Nephron (organoid): ENCODE data around the gene MTNR1B.

Experiments used
- H3K27ac Mint-ChIP-seq, 3 experiments: 2 replicates each; pipeline ENCODE4 v1.8.0; 2020; ENCODE audit warnings: mixed read lengths in 3 of 3, mild to moderate bottlenecking in 2 of 3, moderate library complexity in 1 of 3
- H3K27me3 Mint-ChIP-seq: 2 replicates; pipeline ENCODE4 v1.8.0; 2021; ENCODE audit warnings: low read depth, mild to moderate bottlenecking, moderate library complexity, mixed read lengths
- H3K36me3 Mint-ChIP-seq: 2 replicates; pipeline ENCODE4 v1.8.0; 2020; ENCODE audit warnings: low read depth, mixed read lengths
- H3K4me1 Mint-ChIP-seq: 2 replicates; pipeline ENCODE4 v1.8.0; 2020; ENCODE audit warnings: mixed read lengths
- H3K4me3 Mint-ChIP-seq, 3 experiments: 2 replicates each; pipeline ENCODE4 v1.8.0; 2020; ENCODE audit warnings: mild to moderate bottlenecking in 3 of 3, mixed read lengths in 3 of 3, moderate library complexity in 2 of 3
- H3K9me3 Mint-ChIP-seq: 2 replicates; pipeline ENCODE4 v1.8.0; 2020; ENCODE audit warnings: mixed read lengths
- CTCF ChIP-seq, 3 experiments: fragments of 200-600 bp; sonication (generic); IDR thresholded peaks; one replicate each; pipeline ENCODE4 v1.5.0; 2021; ENCODE audit warnings: antibody characterized with exemption in 3 of 3; ENCODE audit not compliant: unreplicated experiment in 3 of 3

Gene MTNR1B

GRCh38 chr11:92969634-92970347 is at the start of gene MTNR1B:
TSS of gene MTNR1B (plus strand) at chr11:92969651. CDS start at chr11:92969726, 75 bp downstream.
- Mint-ChIP-seq H3K27me3 (peaks cover 62% of the 10 kb centered on the region), H3K9me3 (no peaks in the 10 kb centered on the region), H3K36me3 (no peaks in the 10 kb centered on the region), H3K4me1 (no peaks in the 10 kb centered on the region), H3K27ac (no peak within 1 kb of the TSS), H3K4me3 (peak within 1 kb of the TSS; percentile 29 to 64 (median 52))
- no peak for TF ChIP-seq CTCF (IDR thresholded peaks at IDR 0.05; ENCODE audit: unreplicated experiment in 3 of 3)

DNA sequence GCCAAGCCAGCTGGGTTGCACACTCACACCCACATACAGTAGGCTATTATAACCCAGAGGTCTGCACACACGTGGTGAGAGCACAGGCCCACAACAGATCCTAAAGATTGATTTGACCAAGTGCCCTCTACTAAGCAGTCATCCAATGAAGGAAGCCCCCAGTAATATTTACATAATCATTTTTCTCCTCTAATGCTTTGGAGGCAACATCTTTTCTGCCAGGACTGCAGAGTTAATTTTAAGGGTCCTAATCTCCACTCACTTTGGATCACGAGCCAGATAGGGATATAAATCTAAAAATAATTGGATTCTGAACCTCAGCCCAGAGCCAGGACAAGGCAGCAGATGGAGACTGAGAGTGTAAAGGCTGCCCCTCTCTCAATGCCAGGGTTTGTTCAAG is 49.1 kb upstream of the MTNR1B start:
- H3K27me3 Mint-ChIP-seq, result peaks cover 5% of the 10 kb centered on the region
- H3K9me3 Mint-ChIP-seq, result peaks cover 10% of the 10 kb centered on the region
- TF ChIP-seq CTCF (IDR thresholded peaks at IDR 0.05; ENCODE audit: unreplicated experiment in 3 of 3), result no peak
- no peak overlapping the region for H3K4me3 Mint-ChIP-seq
- H3K4me1 Mint-ChIP-seq, result peaks cover 8% of the 10 kb centered on the region
- peak overlapping the region in 1 of 3 experiments; percentile 7 for H3K27ac Mint-ChIP-seq
- peaks cover 5% of the 10 kb centered on the region for H3K36me3 Mint-ChIP-seq

GRCh38 chr11:92922731-92923130 is 46.7 kb upstream of the MTNR1B start:
- Mint-ChIP-seq H3K27me3 (no peaks in the 10 kb centered on the region), H3K9me3 (peaks cover 23% of the 10 kb centered on the region), H3K27ac (no peak overlapping the region), H3K36me3 (peaks cover 5% of the 10 kb centered on the region), H3K4me1 (peaks cover 8% of the 10 kb centered on the region), H3K4me3 (no peak overlapping the region)
- no peak for TF ChIP-seq CTCF (IDR thresholded peaks at IDR 0.05; ENCODE audit: unreplicated experiment in 3 of 3)

- Mint-ChIP-seq H3K9me3 (peaks cover 23% of the 10 kb centered on the region), H3K4me1 (peaks cover 8% of the 10 kb centered on the region), H3K36me3 (peaks cover 5% of the 10 kb centered on the region), H3K4me3 (no peak overlapping the region), H3K27me3 (peaks cover 4% of the 10 kb centered on the region), H3K27ac (no peak overlapping the region)
- TF ChIP-seq CTCF (IDR thresholded peaks at IDR 0.05; ENCODE audit: unreplicated experiment in 3 of 3), result no peak
These were observed 40.2 kb upstream of the MTNR1B start for GRCh38 chr11:92929246-92929645.

GRCh38 chr11:92929653-92930052 is 39.8 kb upstream of the MTNR1B start:
- peaks cover 4% of the 10 kb centered on the region for H3K27me3 Mint-ChIP-seq
- no peak overlapping the region for H3K4me3 Mint-ChIP-seq
- no peak overlapping the region for H3K27ac Mint-ChIP-seq
- no peak for TF ChIP-seq CTCF (IDR thresholded peaks at IDR 0.05; ENCODE audit: unreplicated experiment in 3 of 3)
- H3K4me1 Mint-ChIP-seq, result peaks cover 8% of the 10 kb centered on the region
- H3K36me3 Mint-ChIP-seq, result peaks cover 2% of the 10 kb centered on the region
- peaks cover 19% of the 10 kb centered on the region for H3K9me3 Mint-ChIP-seq
